Measurements from ENCODE around the gene RNF113B.

RNF113B gene

DNA sequence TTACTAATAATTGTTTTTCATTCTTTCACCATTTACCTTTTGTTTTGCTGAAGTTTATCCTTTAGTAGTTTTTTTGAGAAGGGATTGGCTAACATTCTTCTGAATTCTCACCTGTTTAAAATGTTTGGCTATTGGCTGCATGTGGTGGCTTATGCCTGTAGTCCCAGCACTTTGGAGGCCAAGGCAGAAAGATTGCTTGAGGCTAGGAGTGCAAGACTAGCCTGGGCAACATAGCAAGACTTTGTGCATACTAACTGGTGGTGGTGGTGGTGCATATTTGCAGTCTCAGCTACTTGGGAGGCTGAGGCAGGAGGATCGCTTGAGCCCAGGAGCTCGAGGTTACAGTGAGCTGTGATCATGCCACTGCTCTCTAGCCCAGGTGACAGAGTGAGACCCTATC lies 27.5 kb upstream of the RNF113B start:
- no peak for DNase-seq

DNA sequence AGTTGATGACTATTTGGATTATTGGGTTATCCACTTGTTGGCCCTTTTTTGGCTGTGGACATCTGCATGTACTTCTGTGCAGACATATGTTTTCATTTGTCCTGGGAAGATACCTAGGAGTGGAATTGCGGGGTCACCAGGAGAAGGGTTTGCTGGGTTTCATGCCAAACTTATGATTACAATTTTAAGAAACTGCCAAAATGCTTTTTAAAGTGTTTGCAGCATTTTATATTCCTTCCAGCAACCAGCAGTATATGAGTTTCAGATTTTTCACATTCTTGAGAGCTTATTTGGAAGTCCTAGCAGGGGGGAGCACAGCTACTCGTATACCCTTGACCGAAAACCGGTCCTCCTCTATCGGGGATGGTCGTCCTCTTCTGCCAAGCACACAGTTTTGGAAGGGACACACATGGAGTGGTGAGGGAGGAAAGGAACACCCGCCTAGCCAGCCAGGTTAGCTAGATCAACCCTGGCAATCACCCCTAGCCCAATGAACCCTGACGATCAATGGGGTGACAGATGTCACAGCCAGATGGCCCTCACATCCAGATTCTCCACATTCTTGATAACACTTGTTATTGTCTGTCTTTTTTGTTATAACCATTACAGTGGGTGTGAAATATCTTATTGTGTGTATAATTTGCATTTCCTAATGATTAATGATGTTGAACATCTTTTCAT lies 26.7 kb upstream of the RNF113B start:
- no peak for DNase-seq

DNA sequence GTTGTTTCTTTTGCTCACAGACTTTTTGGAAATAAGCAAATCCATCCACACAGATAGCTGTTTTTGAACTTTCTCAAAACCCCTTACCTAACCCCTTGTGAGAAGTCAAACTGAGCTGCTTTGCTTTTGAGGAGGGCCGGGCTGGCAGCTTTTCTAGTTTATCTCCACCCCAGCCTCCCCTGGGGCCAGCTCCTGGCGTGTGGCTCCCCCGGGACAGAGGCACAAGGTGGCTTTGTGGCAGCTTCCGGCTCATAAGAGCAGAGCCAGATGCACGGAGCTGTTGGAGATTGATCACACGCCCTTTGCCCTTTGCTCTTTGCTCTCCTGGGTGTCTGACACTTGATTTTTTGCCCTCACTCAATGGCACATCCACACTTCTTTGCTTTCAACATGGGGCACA lies 24.9 kb upstream of the RNF113B start:
- no peak for DNase-seq

DNA sequence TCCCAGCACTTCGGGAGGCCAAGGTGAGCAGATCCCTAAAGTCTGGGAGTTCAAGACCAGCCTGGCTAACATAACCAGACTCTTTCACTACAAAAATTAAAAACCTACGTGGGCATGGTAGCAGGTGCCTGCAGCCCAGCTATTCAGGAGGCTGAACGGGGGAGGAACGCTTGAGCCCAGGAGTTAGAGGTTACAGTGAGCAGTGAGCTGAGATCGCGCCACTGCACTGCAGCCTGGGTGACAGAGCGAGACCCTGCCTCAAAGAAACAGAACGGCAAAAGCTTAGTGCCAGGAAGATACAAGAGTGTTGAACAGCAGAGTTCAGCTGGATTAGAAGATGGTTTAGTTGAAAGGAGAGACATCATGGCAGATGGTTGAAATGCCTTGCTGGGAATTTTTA lies 24.1 kb upstream of the RNF113B start:
- no peak for DNase-seq

DNA sequence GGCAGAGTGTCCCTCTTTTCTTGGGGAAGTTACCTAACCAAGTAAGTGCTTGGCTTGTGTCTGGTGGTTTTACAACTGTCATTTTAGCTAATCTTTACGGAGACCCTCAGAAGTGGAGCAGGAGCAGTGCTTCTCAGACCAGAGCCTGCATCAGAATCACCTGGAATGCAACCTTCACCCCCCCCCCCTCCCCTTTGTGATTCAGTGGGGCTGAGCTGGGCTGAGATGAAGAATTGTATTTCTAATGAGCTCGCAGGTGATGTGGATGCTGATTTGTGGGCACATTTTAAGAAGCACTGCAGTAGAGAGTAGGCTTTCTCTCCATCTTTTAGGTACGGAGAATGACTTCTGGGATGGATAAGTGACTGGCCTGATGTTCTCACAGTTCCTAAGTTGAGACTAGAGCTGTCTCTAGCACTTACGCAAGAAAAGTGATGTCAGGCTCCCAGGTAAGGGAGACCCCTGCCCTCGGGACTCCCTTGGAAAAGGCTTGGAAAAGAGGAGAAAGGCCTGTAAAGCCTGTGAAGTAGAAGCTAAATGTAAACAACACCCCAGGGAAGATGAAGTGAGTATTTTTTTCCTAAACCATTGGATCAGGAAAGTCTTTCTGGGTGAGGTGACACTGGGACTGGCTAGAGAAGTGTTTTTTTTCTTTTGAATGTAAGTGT lies 23.3 kb upstream of the RNF113B start:
- DNase-seq: no peak

DNA sequence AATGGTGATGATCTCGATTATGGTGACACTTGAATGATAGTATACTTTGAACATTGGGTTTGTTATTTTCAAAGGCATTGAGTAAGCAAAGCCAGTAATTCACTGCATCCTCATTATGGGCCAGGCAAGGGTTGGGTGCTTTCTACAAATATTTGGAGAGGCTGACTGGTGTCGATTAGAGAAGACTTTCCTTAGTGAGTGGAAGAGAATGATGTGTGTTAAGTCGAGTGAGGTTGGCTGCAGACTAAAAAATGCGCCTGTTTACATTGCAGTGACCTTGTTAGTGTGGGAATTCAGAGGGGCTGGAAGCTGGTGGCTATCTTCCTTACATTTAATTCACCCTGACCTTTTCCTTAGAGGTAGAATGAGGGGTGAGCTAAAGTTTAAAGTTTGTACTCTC lies 22.4 kb upstream of the RNF113B start:
- DNase-seq: no peak

DNA sequence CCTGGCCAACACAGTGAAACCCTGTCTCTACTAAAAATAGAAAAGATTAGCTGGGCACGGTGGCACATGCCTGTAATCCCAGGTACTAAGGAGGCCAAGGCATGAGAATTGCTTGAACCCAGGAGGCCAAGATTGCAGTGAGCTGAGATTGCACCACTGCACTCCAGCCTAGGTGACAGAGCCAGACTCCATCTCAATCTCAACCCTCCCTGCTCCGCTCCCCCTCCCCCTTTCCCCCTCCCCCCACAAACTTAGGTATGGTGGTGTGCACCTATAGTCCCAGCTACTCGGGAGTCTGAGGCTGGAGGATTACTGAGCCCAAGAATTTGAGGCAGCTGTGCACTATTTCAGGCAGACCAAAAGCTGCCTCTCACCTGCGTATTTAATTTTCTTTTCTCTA lies 21.6 kb upstream of the RNF113B start:
- no peak for DNase-seq

DNA sequence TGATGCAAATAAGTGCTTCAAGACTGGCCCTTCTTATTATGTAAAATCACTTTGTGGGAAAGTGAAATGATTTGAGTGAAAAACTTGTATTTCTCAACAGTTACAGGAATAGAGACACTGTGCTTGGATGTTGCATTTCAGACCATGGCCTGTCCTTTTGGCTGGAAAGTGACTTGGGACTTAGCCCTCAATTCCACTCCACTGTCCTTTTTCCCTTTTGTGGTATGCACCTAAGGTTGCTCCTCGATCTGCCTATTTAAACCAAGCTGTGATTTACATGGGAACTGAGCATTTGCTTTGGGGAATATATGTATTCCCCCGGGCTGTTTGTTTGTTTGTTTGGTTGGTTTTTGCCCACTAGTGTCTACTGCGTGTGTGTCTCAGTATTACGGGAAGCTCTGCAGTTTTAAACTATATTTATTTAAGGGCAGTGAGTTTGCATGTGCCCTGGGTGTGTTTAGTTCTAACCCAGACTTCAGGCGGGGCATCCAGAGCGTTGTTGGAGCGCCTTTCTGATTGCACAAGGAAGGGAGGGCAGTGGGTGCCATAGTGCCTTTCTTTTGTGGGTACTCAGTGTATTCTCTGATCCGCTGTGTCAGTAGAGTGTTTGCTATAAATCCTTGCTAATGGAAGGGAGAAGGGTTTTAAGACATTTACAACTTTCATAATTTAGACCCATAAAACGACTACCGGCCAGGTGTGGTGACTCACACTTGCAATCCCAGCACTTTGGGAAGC lies 18.2 kb upstream of the RNF113B start:
- DNase-seq: no peak

DNA sequence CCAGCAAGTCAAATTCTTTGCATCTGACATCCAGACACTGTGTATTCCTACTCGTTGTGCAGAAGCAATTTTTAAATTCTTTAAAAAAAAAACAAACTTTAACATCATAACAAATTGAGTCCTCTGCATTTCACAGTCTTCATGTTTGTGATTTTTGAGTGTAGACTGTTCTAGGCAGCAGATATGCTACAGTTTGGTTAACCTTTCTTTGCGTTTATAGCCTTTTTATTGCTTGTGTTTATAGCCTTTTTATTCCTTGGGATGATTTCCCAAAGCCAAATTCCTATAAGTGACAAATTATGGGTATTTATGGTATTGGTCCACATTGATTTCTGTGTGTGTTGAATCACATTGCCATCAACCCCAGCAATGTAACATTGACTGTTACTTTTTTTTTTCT lies 14.9 kb upstream of the RNF113B start:
- DNase-seq: no peak

DNA sequence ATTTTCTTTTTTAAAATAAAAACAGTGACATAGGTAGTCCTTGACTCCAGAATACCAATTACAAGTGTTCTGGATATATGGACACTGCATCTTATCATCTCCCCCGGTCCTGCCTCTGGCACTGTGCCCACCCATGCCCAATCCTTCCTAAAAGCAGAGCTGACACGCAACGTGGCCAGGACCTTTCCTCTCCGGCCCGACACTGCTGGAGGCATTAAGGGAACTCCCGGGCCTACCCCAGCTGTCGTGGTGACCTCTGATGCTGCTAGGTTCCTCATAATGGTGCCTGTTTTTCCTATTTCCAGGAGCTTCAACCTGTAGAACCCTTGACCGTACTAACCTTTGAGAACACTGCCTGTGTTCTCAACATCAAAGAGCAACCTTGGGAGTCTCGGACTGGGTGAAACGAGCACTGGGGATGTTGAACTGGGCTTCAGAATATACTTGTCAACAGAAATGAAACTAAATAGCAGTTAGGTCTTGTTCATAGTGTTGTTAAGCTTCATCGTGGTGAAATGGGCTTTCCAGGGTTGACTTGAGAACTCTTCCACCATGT lies 13.9 kb upstream of the RNF113B start:
- no peak for DNase-seq

DNA sequence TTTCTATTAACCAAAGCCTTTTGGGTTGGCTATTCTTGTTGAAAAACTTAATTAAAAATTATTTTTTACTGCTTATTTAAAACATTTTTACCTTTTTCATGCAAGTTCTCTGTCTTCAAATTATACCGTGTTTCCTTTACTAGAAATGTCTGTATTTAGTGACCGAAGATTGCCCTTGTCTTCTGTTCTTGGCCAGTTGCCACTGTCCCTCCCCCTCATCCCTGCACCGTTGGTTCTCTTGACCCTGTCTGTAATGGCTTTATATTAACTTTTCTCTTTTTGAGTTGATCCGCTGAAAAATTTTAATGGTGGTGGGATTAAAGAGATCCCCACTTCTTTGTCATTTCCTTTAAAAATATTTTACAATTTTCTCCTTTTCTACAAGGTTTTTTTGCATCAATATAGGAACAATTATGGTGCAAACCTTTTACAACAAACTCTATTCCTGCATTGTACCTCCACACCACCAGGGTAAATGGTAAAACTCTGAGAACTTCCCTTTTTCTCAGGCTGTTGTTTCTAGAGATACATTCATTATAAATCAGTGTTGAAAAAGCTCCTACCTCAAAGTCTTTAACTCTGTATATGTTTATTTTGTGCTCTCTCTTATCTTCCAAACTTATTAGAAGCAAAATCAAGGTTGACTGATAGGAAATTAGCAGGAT lies 12.9 kb upstream of the RNF113B start:
- DNase-seq: no peak

DNA sequence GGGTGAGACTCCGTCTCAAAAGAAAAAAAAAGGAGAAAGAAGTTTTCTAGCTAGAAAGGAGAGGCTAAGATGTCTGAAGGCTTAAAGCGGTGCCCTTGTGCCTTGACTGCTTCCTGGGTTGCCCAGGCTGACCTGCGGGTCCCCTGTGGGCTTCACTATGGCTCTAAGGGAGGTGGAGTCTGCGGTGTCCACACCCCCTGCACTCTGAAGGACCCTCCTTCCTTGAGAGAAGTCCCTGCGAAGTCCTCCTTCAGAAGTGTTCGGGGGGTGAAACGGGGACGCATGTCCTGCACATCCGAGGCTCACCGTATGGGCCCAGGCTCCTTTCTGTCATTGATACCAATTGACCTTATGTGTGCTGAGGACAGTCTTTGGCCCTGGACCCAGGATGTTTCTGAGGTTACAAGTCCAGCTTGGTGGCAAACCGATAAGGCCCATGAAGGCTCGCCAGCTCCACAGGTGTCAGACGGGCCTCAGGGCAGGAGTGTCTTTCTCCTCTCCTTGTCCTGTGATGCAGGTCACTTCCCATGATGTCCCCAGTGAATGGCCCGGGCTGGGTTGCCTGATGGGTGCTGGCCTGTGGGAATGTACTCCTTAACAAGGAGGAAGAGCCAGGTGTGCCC lies 11.6 kb upstream of the RNF113B start:
- DNase-seq: no peak

DNA sequence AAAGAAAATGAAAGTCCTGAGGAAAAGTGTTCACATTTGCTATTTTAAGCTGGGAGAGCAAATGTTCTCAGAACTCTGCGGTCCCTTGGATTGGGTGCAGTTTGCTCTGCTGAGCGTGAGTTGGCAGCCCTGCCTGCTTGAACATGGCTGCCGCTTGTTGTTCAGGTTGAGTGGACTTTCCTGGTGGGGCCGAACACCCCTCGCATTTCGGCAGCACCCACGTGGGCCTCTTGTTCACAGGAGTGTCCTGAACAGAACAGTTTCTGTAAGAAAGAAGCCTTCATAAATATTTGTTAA lies 10.8 kb upstream of the RNF113B start:
- DNase-seq: peak in 32 of 58 donors; percentile 6 to 66 (median 26)

DNA sequence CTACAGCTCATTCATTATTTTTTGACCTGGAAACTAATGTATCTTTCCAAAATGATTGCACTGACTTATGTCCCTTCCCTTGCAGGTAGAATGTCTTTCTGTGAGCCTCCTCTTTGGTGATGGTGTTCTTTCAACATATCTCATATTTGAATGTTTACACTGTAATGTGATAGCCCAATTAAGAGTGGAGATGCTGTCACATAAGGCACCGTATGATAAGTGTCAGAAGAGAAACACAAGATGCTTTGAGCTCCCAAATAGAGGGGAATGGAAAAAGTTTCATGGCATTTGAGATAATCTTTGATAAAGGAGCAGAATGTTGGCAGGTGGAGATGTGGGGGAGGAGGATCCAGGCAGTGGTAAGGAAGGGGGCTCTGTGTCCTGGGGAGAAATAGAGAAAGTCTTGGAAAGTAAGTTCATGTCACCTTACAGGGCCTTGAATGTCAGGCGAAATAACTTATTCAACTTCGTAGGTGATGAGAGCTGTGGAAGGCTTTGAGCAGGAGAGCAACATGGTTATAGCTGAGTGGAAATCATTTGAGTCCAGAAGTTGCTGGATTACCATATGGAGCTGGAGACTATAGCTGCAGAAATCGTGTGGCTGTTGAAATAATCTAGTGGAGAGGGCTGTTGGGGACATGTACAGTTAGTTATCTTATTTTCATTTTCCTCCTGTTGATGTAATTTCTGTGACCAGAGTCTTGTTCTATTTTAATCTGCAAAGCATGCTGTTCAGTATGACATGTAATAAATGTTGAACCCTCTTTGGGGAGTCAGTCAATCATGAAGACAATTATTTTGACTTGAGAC lies 10.3 kb upstream of the RNF113B start:
- DNase-seq: peak in 1 of 58 donors; percentile 37

DNA sequence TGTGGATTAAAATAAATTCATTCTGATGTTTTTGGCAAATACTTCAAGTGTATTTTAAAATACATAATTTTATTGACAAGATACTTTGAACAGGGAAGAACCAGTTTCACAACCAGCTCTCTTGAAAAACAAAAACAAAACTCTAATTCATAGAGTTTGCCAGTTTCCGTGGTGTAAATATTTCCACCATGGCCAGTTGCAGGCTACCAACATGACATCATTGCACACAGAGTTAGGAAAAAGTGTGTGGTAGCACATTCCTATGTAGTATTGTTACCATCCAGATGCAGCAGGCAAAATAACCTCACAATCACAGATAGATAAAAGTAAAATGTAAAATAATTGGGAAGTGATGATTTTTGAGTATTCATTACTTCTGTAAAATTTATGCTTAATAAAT lies 7.7 kb upstream of the RNF113B start:
- DNase-seq: no peak

DNA sequence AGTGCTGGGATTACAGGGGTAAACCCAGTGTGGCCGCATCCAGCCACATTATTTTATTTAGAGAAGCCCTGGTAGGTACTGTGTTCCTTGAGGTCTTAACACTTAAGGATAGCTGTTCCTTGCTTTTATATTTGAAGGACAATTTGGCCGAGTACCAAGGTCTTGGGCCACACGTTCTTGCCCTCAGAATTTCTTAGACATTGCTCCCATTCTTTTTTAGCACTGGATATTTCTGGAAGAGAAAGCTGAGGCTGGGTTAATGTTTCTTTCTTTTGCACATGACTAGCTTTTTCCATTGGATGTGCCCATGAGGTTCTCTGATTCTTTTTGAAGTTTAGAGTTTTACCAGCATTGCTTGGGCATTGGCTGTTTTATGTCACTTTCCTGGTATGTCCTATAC lies 5.5 kb upstream of the RNF113B start:
- no peak for DNase-seq

DNA sequence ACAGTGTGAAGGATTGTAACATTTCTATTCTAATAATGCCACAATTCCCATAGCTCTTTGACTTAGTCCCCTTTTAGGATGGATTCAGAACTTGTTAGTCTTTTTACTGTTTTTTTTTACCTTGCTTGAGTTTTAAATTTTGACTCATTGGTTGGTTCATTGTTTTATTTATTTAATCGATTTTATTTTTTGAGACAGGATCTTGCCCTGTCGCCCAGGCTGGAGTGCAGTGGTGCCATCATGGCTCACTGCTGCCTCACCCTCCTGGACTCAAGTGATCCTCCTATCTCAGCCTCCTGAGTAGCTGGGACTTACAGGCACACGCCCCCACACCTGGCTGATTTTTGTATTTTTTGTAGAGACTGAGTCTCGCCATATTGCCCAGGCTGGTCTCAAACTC lies 5.1 kb upstream of the RNF113B start:
- DNase-seq: no peak

DNA sequence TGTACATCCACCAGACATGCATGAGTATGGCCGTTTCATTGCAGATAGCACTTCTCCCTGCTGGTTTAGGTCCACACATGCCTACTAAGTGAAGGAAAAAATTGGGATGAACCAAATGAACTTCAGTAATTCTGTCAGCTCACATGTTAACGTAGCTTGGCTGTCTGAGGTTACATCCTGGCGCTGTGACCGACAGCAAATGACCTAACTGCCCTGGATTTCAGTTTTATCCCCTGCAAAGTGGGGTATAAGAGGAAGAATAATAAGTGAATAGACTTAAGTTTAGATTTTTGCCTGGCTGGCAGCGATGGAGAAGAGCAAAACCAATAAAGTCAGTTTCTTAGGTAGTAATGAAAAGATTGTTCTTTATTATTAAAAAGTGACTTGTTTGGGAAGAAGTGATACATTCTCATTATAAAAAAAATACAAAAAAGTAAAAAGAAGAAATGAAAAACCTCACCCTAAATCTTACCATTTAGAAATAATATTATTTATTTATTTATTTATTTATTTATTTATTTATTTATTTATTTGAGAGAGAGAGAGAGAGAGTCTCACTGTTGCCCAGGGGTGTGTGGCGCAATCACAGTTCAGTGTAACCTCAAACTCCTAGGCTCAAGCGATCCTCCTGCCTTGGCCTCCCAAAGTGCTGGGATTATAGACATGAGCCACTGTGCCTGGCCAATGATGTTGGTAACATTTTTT lies 4.2 kb upstream of the RNF113B start:
- no peak for DNase-seq

DNA sequence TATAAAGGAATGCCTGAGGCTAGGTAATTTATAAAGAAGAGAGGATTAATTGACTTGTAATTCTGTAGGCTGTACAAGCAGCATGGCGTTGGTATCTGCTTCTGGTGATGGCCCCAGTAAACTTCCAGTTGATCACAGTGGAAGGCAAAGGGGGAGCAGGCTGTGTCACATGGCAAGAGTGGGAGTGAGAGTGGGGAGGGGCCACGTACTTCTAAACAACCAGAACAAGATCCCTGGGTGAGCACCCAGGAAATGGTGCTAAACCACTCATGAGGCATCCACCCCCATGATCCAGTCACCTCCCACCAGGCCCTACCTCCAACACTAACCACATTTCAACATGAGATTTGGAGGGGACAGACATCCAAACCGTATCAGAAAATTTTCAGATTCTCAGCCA lies 3.0 kb upstream of the RNF113B start:
- no peak for DNase-seq

DNA sequence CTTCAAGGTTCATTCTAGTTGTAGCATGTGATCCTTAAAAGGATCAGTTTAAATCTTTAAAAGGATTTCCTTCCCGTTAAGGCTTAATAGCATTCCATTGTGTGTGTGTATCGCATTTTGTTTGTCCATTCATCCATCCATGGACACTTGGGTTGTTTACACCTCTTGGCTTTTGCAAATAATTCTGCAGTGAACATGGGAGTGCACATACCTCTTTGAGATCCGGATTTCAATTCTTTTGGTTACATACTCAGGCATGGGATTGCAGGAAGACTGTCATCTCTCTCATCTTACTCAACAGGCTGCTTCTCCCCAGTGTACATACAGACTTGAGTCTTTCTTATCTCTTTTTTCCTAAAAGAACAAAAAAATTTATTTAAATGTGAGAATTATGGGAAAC lies 1.2 kb downstream of the RNF113B start:
- DNase-seq: no peak
